Measurements from ENCODE around the gene ARL4C.

Gene ARL4C

GRCh38 chr2:234495251-234496054 is 1.4 kb downstream of the ARL4C start:
- Mint-ChIP-seq H3K4me1 (peaks cover 54% of the 10 kb centered on the region), H3K36me3 (ENCODE audit: low read depth) (peaks cover 34% of the 10 kb centered on the region), H3K27me3 (ENCODE audit: low read depth, poor library complexity) (peaks cover 3% of the 10 kb centered on the region), H3K9me3 (no peaks in the 10 kb centered on the region), H3K4me3 (peak overlapping the region; percentile 98), H3K27ac (peak overlapping the region; percentile 97)
- peak; percentile 49 for DNase-seq
- TF ChIP-seq CTCF (IDR thresholded peaks at IDR 0.05) = no peak

GRCh38 chr2:234494361-234495250 is 2.3 kb downstream of the ARL4C start:
- DNase-seq = no peak
- peaks cover 3% of the 10 kb centered on the region for H3K27me3 Mint-ChIP-seq (ENCODE audit: low read depth, poor library complexity)
- peak overlapping the region; percentile 96 for H3K27ac Mint-ChIP-seq
- peaks cover 57% of the 10 kb centered on the region for H3K4me1 Mint-ChIP-seq
- peak overlapping the region; percentile 98 for H3K4me3 Mint-ChIP-seq
- no peak for TF ChIP-seq CTCF (IDR thresholded peaks at IDR 0.05)
- peaks cover 41% of the 10 kb centered on the region for H3K36me3 Mint-ChIP-seq (ENCODE audit: low read depth)
- H3K9me3 Mint-ChIP-seq = no peaks in the 10 kb centered on the region

DNA sequence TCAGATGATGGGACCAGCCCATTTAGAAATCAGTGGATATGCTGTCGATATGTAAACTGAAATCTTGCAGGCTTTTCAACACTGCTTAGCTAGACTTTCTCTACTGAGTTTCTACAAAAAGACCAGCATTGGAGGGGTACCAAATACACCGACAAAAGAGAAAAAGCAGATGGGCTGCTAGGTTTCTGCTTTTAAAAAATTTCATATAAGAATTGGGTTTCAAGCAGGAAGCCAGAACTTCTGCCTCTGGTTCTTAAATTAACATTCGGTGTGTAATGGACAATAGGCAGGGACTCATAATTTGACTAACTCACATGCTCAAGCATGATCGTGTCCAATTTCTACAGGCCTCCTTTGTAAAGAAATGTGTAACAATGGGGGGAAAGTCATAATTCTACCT is 3.1 kb downstream of the ARL4C start:
- TF ChIP-seq CTCF (IDR thresholded peaks at IDR 0.05) = no peak
- H3K4me3 Mint-ChIP-seq = peak overlapping the region; percentile 98
- H3K27ac Mint-ChIP-seq = no peak overlapping the region
- no peaks in the 10 kb centered on the region for H3K9me3 Mint-ChIP-seq
- H3K27me3 Mint-ChIP-seq (ENCODE audit: low read depth, poor library complexity) = peaks cover 3% of the 10 kb centered on the region
- DNase-seq = no peak
- H3K4me1 Mint-ChIP-seq = peaks cover 62% of the 10 kb centered on the region
- H3K36me3 Mint-ChIP-seq (ENCODE audit: low read depth) = peaks cover 46% of the 10 kb centered on the region

DNA sequence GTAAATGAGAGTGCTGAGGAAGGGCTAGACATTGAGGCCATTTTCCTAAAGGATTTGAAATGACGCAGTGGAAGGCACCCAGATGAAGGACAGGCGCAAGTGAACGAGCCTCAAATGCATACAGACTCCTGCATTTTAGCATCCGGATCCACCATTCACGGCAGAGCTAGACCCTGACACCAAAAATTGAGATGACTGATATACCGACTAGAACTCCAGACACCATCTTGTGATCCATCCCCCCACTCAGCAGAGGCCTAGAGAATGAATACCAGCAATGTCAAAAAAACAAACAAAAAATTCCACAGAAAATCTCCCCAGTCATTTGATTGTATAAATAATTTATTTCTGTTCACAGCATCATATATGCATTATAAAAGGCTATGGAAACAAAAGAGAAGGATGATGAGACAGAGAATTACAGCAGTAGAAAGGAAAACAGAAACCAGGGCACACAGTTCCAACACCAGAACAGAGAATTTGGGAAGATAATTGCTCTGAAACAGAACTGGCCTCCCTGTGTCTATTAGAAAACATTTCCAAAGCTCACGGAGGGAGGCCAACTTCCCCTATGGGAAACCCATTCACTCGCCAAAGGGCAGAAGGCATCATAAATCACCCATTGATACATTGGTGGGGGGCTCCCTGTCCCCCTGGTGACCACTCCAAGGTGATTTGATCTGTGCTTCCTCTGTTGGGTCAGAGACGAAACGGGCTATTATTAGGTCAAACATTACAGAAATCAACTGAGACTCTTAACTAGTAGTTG is 4.0 kb downstream of the ARL4C start:
- H3K27ac Mint-ChIP-seq = peak overlapping the region; percentile 15
- H3K4me1 Mint-ChIP-seq = peaks cover 62% of the 10 kb centered on the region
- no peak for TF ChIP-seq CTCF (IDR thresholded peaks at IDR 0.05)
- peak overlapping the region; percentile 98 for H3K4me3 Mint-ChIP-seq
- H3K27me3 Mint-ChIP-seq (ENCODE audit: low read depth, poor library complexity) = peaks cover 3% of the 10 kb centered on the region
- peaks cover 55% of the 10 kb centered on the region for H3K36me3 Mint-ChIP-seq (ENCODE audit: low read depth)
- H3K9me3 Mint-ChIP-seq = no peaks in the 10 kb centered on the region
- DNase-seq = peak; percentile 36

DNA sequence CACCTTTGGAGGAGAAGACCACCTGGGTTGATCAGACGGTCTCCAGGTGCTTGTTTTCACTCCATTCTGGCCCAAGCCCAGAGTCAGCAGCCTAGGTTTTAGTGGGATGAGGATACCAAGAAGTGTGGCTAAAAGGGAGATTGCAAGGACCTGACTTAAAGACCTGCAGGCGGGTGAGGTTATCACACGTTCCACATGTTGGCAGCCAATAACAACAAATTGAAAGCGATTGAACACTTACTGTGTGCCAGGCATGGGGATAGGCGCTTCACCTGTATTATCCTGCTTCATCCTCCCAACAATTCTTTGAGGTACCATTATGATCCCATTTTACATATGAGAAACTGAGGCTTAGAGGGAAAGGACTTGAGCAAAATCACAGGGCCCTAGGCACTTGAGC is 5.0 kb downstream of the ARL4C start:
- Mint-ChIP-seq H3K36me3 (ENCODE audit: low read depth) (peaks cover 65% of the 10 kb centered on the region), H3K4me3 (peak overlapping the region; percentile 57), H3K27ac (no peak overlapping the region), H3K9me3 (no peaks in the 10 kb centered on the region), H3K4me1 (peaks cover 60% of the 10 kb centered on the region), H3K27me3 (ENCODE audit: low read depth, poor library complexity) (no peaks in the 10 kb centered on the region)
- no peak for TF ChIP-seq CTCF (IDR thresholded peaks at IDR 0.05)
- no peak for DNase-seq
